DMS79 treated with DMSO at 0.1 percent for 48 hours (cell line): ENCODE measurements around the gene TIGIT.

ENCODE experiments used
- DNase-seq: peaks from one replicate; lab custom pipeline; 2025; lab: John Stamatoyannopoulos, UW

TIGIT gene

GRCh38 chr3:114355653-114356052 is 61.8 kb downstream of the TIGIT start:
- DNase-seq: no peak

DNA sequence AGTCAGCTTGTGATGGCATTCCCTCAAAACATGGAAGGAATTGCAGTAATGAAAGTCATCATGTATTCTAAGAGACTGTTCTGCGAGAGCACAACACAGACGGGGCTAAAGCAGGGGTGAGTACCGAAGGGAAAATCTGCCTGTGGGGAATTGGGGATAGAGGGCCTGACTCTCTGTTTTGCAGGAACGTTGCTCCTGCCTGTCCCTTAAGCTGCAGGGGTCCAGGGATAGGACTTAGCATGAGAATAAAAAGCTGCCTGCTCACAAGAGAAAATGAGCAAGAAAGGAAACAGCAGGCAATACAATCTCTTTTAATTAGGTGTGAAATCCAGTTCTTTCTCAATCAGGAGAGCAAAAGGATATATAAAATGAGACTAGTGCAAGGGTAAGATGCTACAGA is 62.2 kb downstream of the TIGIT start:
- DNase-seq: no peak

DNA sequence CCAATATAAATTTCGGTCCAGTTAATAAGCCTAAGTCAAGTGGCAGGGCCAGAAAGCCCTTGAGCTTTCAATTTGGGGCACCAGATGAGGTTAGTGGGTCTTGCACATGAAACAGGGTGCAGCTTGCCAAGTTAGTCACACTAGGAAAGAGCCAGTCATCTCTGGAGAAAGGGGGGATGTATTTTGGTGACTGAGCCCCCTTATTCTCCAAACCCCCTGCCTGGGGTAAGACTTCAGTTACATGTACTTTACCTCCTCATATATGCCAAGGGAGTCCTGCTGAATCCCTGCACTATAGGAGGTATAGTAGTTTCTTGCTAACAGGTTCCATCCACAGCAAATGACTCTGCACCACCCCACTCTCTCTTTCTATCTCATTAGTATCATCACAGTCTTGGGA is 62.7 kb downstream of the TIGIT start:
- DNase-seq: no peak
